Astrocyte of the hippocampus (primary cell): ENCODE measurements around the gene CNPY1.
A peak's percentile ranks its signal among the peaks of the same experiment; 100 is the strongest.
"Not testable (repeated sequence)": the region's sequence is repeated elsewhere in the genome, so short reads cannot be mapped to it uniquely, and the experiment has no call there.

Source experiments
- DNase-seq: peaks from one replicate; pipeline ENCODE4 v3.0.0; 2011; ENCODE audit warnings: low read depth, low spot score

CNPY1 gene

GRCh38 chr7:155546449-155546848, at the start of gene CNPY1:
Gene CNPY1 (minus strand): TSS chr7:155546559. CDS start chr7:155545929, 630 bp downstream.
- DNase-seq = not testable (repeated sequence)

GRCh38 chr7:155594961-155595366, 48.6 kb upstream of the CNPY1 start:
- no peak for DNase-seq

- DNase-seq = no peak
Measured at GRCh38 chr7:155594163-155594732, 47.9 kb upstream of the CNPY1 start.

- DNase-seq = no peak
Measured at GRCh38 chr7:155593461-155594162, 47.3 kb upstream of the CNPY1 start.

DNA sequence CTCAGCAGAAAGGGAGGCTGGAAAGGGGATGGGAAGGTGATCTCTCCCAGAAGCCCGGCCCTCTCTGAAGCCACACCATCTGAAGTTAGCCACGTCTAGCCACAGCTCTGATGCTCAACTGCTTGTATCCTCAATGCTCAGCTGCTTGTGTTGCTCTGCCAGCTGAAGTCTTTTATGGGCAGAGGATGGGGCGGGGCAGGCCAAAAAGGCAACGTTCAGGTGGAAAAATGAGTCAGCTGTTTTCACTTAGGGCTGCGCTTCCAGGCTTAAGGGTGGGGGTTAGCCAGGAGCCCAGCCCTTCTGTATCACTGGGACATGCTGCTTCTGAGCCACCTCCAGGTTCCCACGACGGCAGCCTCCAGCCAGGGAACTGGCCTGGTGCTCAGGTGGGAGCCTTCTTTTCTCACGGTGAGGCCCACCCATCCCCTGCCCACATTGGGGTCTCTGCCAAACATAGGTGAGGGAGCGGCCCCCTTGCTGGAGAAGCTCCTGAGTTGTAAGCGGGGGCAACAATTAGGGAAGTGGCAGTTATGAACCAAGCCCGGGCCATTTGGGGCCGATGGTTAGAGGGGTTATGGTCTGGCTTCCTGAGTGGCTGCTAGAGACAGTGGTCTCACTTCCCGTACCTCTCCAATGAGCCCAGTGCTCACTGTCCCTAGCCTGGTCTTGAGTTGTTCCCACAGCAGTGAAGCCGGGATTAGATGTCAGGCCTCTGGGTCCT, 44.9 kb upstream of the CNPY1 start:
- DNase-seq = no peak

DNA sequence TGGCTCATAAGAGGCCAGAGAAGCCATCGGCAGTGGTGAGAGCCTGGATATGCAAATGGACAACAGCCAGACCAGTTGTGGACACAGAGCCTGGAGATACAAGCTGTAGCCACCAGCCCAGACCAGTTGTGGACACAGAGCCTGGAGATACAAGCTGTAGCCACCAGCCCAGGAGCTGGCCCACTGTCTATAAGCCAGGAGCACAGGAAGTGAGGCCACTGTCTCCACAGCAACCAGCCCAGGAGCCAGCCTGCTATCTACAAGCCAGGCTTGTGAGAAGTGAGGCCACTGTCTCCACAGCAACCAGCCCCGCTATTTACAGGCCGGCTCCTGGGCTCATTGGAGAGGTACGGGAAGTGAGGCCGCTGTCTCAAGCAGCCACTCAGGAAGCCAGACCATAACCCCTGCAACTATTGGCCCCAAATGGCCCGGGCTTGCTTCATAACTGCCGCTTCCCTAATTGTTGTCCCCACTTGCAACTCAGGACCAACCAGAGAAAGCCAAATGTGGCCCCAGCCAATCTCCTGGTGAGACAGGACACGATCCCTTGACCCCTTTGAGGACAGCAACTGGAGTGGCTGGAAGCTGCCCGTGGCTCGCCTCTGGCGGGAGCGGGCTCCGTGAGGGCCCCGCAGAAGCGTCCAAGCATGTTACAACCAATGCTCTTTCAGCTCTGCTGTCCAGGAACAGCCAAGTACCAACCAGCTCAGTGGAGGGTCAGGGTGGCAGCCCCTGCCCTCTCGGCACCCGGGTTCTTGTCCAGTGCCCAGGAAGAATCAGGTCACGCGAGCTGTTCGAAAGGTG, 44.1 kb upstream of the CNPY1 start:
- DNase-seq = peak; percentile 30

DNA sequence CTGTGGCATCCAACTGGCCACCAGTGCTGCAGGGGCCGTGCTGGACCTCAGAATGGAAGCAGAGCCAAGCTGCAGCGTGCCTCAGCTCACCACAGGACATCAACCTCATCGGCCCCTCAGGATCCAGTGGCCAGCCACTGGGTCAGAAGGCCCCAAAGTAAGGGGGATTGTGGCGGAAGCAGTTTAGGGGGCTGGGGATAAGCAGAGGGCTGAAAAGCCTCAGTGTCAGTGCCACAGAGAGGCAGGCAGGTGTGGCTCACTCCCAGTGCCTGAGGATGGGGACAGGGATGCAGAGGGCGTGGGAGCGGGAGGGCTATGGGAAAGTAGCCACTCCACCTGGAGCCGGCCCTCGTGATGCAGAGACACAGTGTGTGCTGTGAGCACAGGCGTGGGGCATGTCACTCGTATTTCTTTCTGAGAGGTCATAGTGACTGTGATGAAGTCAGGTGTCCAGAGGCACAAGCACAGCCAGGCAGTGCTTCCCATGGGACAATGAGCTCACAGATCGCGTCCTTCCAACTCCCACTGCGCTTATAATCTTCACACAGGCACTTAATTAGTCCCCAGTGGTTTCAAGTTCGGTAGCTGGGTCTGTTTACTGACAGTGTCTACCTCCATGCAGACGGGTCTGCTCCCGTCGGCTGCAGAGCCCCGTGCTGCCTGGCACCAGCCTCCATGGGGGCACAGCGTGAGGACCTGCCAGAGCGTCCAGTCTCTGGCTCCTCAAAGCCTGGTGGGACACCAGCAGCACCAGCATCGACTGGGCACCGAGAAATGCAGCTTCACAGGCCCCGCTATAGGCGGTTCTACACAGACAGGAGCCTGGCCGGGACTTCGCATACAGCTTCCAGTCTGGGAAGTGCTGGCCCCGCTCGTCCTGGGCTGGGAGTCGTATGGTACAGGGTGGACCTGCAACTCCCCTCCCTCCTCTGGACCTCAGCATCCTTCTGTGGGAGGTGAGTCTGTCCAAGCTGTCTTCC, 42.9 kb upstream of the CNPY1 start:
- no peak for DNase-seq

- DNase-seq = no peak
Measured at GRCh38 chr7:155588468-155588998, 42.2 kb upstream of the CNPY1 start.

- no peak for DNase-seq
Measured at GRCh38 chr7:155587486-155587885, 41.1 kb upstream of the CNPY1 start.

- no peak for DNase-seq
Measured at GRCh38 chr7:155586843-155587440, 40.6 kb upstream of the CNPY1 start.

GRCh38 chr7:155585951-155586350, 39.6 kb upstream of the CNPY1 start:
- no peak for DNase-seq

- DNase-seq = no peak
Measured at GRCh38 chr7:155585532-155585895, 39.2 kb upstream of the CNPY1 start.

- DNase-seq = peak; percentile 58
Measured at GRCh38 chr7:155584763-155585531, 38.6 kb upstream of the CNPY1 start.

GRCh38 chr7:155584261-155584660, 37.9 kb upstream of the CNPY1 start:
- no peak for DNase-seq

GRCh38 chr7:155583636-155584035, 37.3 kb upstream of the CNPY1 start:
- no peak for DNase-seq

DNA sequence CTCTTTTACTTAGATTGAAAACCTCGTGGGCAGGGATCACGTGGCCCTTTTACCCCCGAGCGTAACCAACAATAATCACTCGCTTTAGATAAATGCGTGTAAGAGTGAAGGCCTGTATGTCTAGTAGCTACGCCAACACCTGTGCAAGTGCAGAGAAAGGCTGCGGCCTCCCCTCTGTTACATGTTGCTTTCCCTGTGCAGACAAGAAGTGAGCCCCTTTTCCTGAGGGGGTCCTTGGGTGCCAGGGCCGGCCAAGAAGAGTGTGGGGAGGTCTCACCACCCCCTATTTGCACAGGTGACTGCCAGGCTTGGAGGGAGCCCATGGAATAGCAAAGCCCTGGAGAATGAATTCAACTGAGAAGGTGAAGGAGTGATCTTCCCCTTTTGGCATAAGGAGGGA, 35.6 kb upstream of the CNPY1 start:
- no peak for DNase-seq

- no peak for DNase-seq
Measured at GRCh38 chr7:155581107-155581830, 34.9 kb upstream of the CNPY1 start.

GRCh38 chr7:155580367-155580766, 34.0 kb upstream of the CNPY1 start:
- no peak for DNase-seq

- DNase-seq = no peak
Measured at GRCh38 chr7:155579565-155579964, 33.2 kb upstream of the CNPY1 start.
